Gastrocnemius medialis (tissue), 4 donors: ENCODE measurements around the gene YIPF6.

Experiments used
- POLR2A ChIP-seq, 2 donors: fragments of 450-650 bp; IDR thresholded peaks; one replicate each; pipeline ENCODE4 v1.6.1; 2017; ENCODE audit warnings: antibody characterized with exemption in 2 of 2, mild to moderate bottlenecking in 2 of 2, moderate library complexity in 2 of 2
- TF ChIP-seq, protein P1 (sequence below), 5 experiments: fragments of 450-650 bp in 3 of 5; fragments of 200-600 bp in 2 of 5; sonication (generic) in 2 of 5; IDR thresholded peaks in 4 of 5; conservative IDR thresholded peaks in 1 of 5; 1 replicate in 4 of 5; 2 replicates in 1 of 5; pipeline ENCODE4 v1.5.1; 2016 to 2019; ENCODE audit warnings: antibody characterized with exemption in 5 of 5, mild to moderate bottlenecking in 3 of 5, moderate library complexity in 3 of 5

DNA sequence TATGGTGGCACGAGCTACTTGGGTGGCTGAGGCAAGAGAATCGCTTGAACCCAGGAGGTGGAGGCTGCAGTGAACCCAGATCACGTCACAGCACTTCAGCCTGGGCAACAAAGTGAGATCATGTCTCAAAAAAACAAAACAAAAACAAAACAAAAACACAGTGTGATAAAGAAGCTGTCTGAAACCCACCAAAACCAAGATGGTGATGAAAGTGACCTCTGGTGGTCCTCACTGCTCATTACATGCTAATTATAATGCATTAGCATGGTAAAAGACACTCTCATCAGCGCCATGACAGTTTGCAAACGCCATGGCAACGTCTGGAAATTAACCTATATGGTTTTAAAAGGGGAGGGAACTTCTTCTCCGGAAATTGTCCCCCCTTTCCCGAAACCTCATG, 36.2 kb upstream of the YIPF6 start:
- TF ChIP-seq, protein P1, sequence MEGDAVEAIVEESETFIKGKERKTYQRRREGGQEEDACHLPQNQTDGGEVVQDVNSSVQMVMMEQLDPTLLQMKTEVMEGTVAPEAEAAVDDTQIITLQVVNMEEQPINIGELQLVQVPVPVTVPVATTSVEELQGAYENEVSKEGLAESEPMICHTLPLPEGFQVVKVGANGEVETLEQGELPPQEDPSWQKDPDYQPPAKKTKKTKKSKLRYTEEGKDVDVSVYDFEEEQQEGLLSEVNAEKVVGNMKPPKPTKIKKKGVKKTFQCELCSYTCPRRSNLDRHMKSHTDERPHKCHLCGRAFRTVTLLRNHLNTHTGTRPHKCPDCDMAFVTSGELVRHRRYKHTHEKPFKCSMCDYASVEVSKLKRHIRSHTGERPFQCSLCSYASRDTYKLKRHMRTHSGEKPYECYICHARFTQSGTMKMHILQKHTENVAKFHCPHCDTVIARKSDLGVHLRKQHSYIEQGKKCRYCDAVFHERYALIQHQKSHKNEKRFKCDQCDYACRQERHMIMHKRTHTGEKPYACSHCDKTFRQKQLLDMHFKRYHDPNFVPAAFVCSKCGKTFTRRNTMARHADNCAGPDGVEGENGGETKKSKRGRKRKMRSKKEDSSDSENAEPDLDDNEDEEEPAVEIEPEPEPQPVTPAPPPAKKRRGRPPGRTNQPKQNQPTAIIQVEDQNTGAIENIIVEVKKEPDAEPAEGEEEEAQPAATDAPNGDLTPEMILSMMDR (IDR thresholded peaks at IDR 0.05 in 4 of 5, conservative IDR thresholded peaks at IDR 0.05 in 1 of 5): peak; percentile 16 to 59 (median 53)
- no peak for TF ChIP-seq POLR2A (IDR thresholded peaks at IDR 0.05)
